ENCODE data around the gene CADM1. TPM values are rescaled to one million over a fixed set of nuclear protein-coding genes. Genes with fewer than 3 reads are reported as not detected.
A peak's percentile ranks its signal among the peaks of the same experiment; 100 is the strongest.

The CADM1 gene
- total RNA-seq, 2 experiments from 2014 or later: 59.7 to 89.7 TPM

DNA sequence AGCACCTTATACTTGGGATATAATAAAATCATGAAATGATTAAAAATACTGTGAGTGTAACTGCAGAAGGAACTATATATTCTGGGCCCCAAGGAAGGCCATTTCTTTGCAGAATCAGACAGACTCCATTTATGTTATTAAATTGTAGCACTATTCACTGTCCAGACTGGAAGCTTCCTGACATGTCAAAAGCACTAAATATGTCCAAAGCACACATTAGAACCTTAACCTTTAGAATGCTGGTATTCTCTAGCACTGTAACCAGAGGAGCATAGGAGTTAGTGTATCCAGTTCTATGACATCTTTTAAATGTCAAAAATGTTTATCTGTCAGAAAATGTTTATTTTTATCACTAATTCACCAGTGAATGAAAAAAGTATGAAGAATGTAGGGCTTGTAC, 246.9 kb downstream of the CADM1 start:
- H3K27ac ChIP-seq (ENCODE audit: low read depth, low read length, poor library complexity, severe bottlenecking): peak overlapping the region; percentile 90
- peak overlapping the region; percentile 92 for H3K4me2 ChIP-seq (ENCODE audit: low read length)
- POLR2A ChIA-PET: interaction anchor here (0.6 to 2.0 kb wide), 4 partner anchors 27 to 38 kb away, joined by 3 to 9 read pairs (median 4); no protein-coding TSS in a partner anchor
- no TSS peak for BruUV-seq (replicated peaks)
- H3K4me1 ChIP-seq (ENCODE audit: insufficient read depth, low read length, poor library complexity, severe bottlenecking): peaks cover 41% of the 10 kb centered on the region
- no peaks in the 10 kb centered on the region for H3K9me2 ChIP-seq (ENCODE audit: insufficient read depth, low read length)
- peak overlapping the region; percentile 90; the same call in 1 of the 2 replicates for H2AFZ ChIP-seq (ENCODE audit: low read length)
- intact Hi-C loops (cut with micrococcal nuclease; ENCODE audit: unreplicated experiment): no loop called here
- peaks cover 7% of the 10 kb centered on the region; the same call in 1 of the 2 replicates for H3K79me2 ChIP-seq (ENCODE audit: insufficient read depth, low read depth, low read length)
- CTCF ChIA-PET (ENCODE audit: unreplicated experiment): interaction anchor here (1.3 kb wide), 1 partner anchor 33 kb away, joined by 3 read pairs; no protein-coding TSS in a partner anchor
- no peak for DNase-seq (ENCODE audit: low spot score)
- no peaks in the 10 kb centered on the region for H4K20me1 ChIP-seq (ENCODE audit: insufficient read depth, low read length)
- H3K9me3 ChIP-seq (ENCODE audit: low read length): no peaks in the 10 kb centered on the region
- no peaks in the 10 kb centered on the region for H3K36me3 ChIP-seq (ENCODE audit: insufficient read depth, low read length)
- TF ChIP-seq EZH2phosphoT487 (IDR thresholded peaks at IDR 0.05; ENCODE audit: borderline replicate concordance, low read depth, low read length): no peak
- TF ChIP-seq, protein P1, sequence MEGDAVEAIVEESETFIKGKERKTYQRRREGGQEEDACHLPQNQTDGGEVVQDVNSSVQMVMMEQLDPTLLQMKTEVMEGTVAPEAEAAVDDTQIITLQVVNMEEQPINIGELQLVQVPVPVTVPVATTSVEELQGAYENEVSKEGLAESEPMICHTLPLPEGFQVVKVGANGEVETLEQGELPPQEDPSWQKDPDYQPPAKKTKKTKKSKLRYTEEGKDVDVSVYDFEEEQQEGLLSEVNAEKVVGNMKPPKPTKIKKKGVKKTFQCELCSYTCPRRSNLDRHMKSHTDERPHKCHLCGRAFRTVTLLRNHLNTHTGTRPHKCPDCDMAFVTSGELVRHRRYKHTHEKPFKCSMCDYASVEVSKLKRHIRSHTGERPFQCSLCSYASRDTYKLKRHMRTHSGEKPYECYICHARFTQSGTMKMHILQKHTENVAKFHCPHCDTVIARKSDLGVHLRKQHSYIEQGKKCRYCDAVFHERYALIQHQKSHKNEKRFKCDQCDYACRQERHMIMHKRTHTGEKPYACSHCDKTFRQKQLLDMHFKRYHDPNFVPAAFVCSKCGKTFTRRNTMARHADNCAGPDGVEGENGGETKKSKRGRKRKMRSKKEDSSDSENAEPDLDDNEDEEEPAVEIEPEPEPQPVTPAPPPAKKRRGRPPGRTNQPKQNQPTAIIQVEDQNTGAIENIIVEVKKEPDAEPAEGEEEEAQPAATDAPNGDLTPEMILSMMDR (conservative IDR thresholded peaks at IDR 0.05; ENCODE audit: low read length): no peak
- no peak overlapping the region for H3K4me3 ChIP-seq (ENCODE audit: low read depth, low read length, poor library complexity, severe bottlenecking)

GRCh38 chr11:115256397-115257197, 247.6 kb downstream of the CADM1 start:
- Histone ChIP-seq H3K4me3 (ENCODE audit: low read depth, low read length, poor library complexity, severe bottlenecking) (peak overlapping the region; percentile 52), H3K36me3 (ENCODE audit: insufficient read depth, low read length) (no peaks in the 10 kb centered on the region), H3K4me2 (ENCODE audit: low read length) (peak overlapping the region; percentile 92), H3K9me3 (ENCODE audit: low read length) (no peaks in the 10 kb centered on the region), H3K4me1 (ENCODE audit: insufficient read depth, low read length, poor library complexity, severe bottlenecking) (peaks cover 41% of the 10 kb centered on the region), H3K9me2 (ENCODE audit: insufficient read depth, low read length) (no peaks in the 10 kb centered on the region), H2AFZ (ENCODE audit: low read length) (peak overlapping the region; percentile 90; the same call in 1 of the 2 replicates), H3K27ac (ENCODE audit: low read depth, low read length, poor library complexity, severe bottlenecking) (peak overlapping the region; percentile 90), H4K20me1 (ENCODE audit: insufficient read depth, low read length) (no peaks in the 10 kb centered on the region), H3K79me2 (ENCODE audit: insufficient read depth, low read depth, low read length) (peaks cover 7% of the 10 kb centered on the region; the same call in 1 of the 2 replicates)
- CTCF ChIA-PET (ENCODE audit: unreplicated experiment): interaction anchor here (0.8 to 1.3 kb wide), 3 partner anchors 11 to 32 kb away, joined by 3 to 5 read pairs (median 3); no protein-coding TSS in a partner anchor
- no TSS peak for BruUV-seq (replicated peaks)
- TF ChIP-seq, protein P1 (conservative IDR thresholded peaks at IDR 0.05; ENCODE audit: low read length): no peak
- no peak for TF ChIP-seq EZH2phosphoT487 (IDR thresholded peaks at IDR 0.05; ENCODE audit: borderline replicate concordance, low read depth, low read length)
- peak; percentile 82 for DNase-seq (ENCODE audit: low spot score)
- POLR2A ChIA-PET: interaction anchor here (0.6 to 2.1 kb wide), 10 partner anchors 10 to 1504 kb away, joined by 3 to 9 read pairs (median 4); no protein-coding TSS in a partner anchor
- intact Hi-C loops (cut with micrococcal nuclease; ENCODE audit: unreplicated experiment): loop anchor here (1.0 kb wide), 1 partner anchor 33 kb away; no protein-coding TSS in a partner anchor
